Uterus (tissue), 4 donors: ENCODE measurements around the gene P3R3URF. TPM values are rescaled to one million over a fixed set of nuclear protein-coding genes. Genes with fewer than 3 reads are reported as not detected.
A peak's percentile ranks its signal among the peaks of the same experiment; 100 is the strongest.

Source experiments
- DNase-seq, 2 donors: peaks; one replicate each; pipeline ENCODE4 v3.0.0-alpha.2; 2019 to 2020
- H3K27ac ChIP-seq, 2 donors: fragments of 200-600 bp; sonication (generic); 1 replicate in 1 of 2; 2 replicates in 1 of 2; pipeline ENCODE4 v1.5.1; 2016 to 2018
- H3K27me3 ChIP-seq, 2 donors: fragments of 200-600 bp; sonication (generic); one replicate each; pipeline ENCODE4 v1.5.1; 2018 to 2019; ENCODE audit warnings: control low read depth in 1 of 2
- H3K36me3 ChIP-seq, 2 donors: fragments of 200-600 bp; sonication (generic); one replicate each; pipeline ENCODE4 v1.5.1; 2019; ENCODE audit warnings: control low read depth in 1 of 2
- H3K4me1 ChIP-seq, 2 donors: fragments of 200-600 bp; sonication (generic); one replicate each; pipeline ENCODE4 v1.5.1; 2018 to 2019; ENCODE audit warnings: control low read depth in 1 of 2
- H3K4me3 ChIP-seq, 2 donors: fragments of 200-600 bp; sonication (generic); 1 replicate in 1 of 2; 2 replicates in 1 of 2; pipeline ENCODE4 v1.5.1; 2018 to 2019; ENCODE audit warnings: mild to moderate bottlenecking in 1 of 2
- H3K9me3 ChIP-seq, 2 donors: fragments of 200-600 bp; sonication (generic); one replicate each; pipeline ENCODE4 v1.5.1; 2019; ENCODE audit warnings: control low read depth in 1 of 2
- POLR2A ChIP-seq, 2 donors: fragments of 450-650 bp; IDR thresholded peaks; one replicate each; pipeline ENCODE4 v1.6.1; 2016; ENCODE audit warnings: antibody characterized with exemption in 2 of 2, mild to moderate bottlenecking in 1 of 2, moderate library complexity in 1 of 2
- intact Hi-C: fragments of 100-400 bp; cut with DNase I; formaldehyde crosslinking; loops from one replicate; pipeline ENCODE4 v1.15.1; 2023; ENCODE audit warnings: low total_unique reads
- total RNA-seq, 4 donors: library from RNA; depleted of rRNA in 3 of 4; stranded (reverse); fragments of >200 nt in 3 of 4; gene quantifications; one replicate each; pipeline versions ENCODE4 v1.1.0 to v1.2.4, GENCODE V29; 2014 to 2023
- TF ChIP-seq, protein P1 (sequence below), 4 experiments: fragments of 200-600 bp in 2 of 4; fragments of 450-650 bp in 2 of 4; sonication (generic) in 2 of 4; IDR thresholded peaks; one replicate each; pipeline ENCODE4 v1.5.1; 2016 to 2019; ENCODE audit warnings: antibody characterized with exemption in 4 of 4, mild to moderate bottlenecking in 2 of 4, moderate library complexity in 1 of 4
- donor health status: DM: yes; HTN: yes; CAD: no.

P3R3URF gene
- total RNA-seq, 4 donors from 2014 or later: not detected

DNA sequence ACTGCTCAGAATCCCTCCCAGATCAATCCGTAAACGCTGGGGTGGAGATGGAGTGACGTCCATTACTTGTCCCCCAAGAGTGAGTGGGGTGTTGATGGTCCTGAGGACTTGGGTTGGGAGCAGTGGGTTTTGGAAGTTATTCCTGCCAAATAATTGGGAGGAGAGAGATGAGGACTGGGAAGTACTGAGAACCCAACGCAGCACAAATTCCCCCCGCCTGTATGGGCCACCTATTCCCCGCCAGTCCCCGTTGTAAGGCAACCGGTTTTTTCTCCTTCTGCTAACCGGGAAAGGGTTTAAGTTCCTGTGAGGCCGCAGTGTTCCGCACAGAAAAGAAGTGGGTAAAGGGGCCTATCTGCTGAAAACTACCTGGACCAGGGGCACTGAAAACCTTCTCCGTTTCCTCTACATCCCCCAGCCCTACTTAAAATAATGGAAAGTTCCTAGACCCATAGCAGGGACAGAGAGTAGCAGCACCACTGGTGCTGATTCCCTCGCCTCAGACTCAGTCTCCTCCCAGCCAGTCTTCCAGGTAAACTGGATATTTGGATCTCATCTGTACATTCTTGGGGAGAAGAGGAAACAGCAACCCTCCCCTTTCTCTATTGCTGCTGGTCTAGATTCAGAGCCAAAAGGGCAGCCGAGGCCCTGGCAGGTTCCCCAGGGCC, 27.6 kb upstream of the P3R3URF start:
- no peak for TF ChIP-seq POLR2A (IDR thresholded peaks at IDR 0.05)
- TF ChIP-seq, protein P1, sequence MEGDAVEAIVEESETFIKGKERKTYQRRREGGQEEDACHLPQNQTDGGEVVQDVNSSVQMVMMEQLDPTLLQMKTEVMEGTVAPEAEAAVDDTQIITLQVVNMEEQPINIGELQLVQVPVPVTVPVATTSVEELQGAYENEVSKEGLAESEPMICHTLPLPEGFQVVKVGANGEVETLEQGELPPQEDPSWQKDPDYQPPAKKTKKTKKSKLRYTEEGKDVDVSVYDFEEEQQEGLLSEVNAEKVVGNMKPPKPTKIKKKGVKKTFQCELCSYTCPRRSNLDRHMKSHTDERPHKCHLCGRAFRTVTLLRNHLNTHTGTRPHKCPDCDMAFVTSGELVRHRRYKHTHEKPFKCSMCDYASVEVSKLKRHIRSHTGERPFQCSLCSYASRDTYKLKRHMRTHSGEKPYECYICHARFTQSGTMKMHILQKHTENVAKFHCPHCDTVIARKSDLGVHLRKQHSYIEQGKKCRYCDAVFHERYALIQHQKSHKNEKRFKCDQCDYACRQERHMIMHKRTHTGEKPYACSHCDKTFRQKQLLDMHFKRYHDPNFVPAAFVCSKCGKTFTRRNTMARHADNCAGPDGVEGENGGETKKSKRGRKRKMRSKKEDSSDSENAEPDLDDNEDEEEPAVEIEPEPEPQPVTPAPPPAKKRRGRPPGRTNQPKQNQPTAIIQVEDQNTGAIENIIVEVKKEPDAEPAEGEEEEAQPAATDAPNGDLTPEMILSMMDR (IDR thresholded peaks at IDR 0.05): no peak
- intact Hi-C loops: no loop called here
- Histone ChIP-seq H3K27ac (peak overlapping the region; percentile 90 to 93), H3K4me1 (peaks cover 5 to 7% of the 10 kb centered on the region in 2 donors), H3K9me3 (no peaks in the 10 kb centered on the region), H3K27me3 (no peaks in the 10 kb centered on the region), H3K4me3 (peak overlapping the region; percentile 79 to 99), H3K36me3 (no peaks in the 10 kb centered on the region)
- no peak for DNase-seq

DNA sequence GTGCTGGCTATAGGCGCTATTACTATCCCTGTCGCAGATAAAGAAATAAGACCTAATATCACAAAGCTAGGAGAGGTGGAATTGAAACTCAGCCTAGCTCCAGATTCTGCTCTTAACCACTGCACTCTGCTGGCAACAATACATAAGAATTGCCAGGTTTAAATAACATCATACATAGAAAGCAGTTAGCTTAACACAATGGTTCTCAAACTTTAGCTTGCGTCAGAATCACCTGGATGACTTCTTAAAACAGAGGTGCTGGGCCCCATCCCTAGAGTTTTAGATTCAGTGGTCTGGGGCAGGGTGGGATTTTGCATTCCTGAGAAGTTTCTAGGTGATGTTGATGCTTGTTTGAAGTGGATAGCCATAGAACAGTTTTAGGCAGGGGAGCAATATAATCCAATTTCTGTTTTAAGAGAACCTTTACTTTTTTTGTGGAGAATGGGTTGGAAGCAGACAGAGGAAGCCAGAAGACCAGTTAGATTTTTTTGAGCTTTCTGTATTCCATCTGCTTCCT, 23.0 kb upstream of the P3R3URF start:
- Histone ChIP-seq H3K4me1 (peaks cover 4 to 5% of the 10 kb centered on the region in 2 donors), H3K36me3 (no peaks in the 10 kb centered on the region), H3K27me3 (no peaks in the 10 kb centered on the region), H3K27ac (no peak overlapping the region), H3K9me3 (no peaks in the 10 kb centered on the region), H3K4me3 (no peak overlapping the region)
- TF ChIP-seq, protein P1 (IDR thresholded peaks at IDR 0.05): no peak
- TF ChIP-seq POLR2A (IDR thresholded peaks at IDR 0.05): no peak
- DNase-seq: no peak
- intact Hi-C loops: no loop called here

DNA sequence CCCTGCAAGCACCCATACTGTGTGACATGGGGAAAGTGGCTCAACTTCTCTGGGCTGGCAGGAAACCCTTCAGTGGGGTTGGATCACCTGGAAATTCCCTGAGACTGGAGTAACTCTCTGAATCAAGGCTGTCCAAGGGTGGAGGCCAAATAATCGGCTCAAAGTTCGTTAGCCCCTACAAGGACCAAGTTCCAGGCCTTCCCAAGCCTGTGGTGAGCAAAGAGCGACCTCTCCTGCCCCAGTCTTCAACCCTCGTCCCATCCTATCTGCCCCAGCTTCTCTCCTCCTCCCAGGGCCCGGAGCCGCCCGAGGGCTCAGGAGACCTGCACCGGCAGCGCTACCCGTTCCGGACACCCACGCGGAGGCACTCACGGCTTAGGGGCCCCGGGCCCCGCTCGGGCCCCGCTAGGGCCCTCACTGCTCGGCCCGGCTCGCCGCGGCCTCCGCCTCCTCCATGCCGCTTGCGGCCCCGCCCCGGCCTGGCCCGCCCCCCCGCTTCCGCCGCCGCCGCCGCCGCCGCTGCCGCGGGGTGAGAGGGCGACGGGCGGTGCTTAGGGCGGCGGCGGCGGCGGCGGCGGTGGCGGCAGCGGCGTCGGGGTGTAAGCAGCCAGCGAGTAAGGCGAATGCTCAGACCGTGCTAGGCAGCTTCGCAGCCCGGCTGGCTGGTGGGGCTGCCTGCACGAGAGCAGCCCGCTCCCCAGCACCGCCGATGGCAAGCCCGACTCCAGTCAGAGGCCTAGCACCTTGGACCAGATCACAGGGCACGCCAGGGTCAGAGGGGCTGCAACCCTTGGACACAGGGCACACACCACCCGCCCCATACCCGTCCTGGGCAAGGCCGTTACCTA, 21.9 kb upstream of the P3R3URF start, which contains the start of gene POMGNT1:
Gene POMGNT1 (minus strand): TSS at position 471 of the 848 bp plus-strand sequence. CDS start 613 bp downstream, outside the sequence.
- TF ChIP-seq, protein P1 (IDR thresholded peaks at IDR 0.05): no peak
- TF ChIP-seq POLR2A (IDR thresholded peaks at IDR 0.05): peak; percentile 45 to 48
- no peaks in the 10 kb centered on the region for H3K27me3 ChIP-seq
- intact Hi-C loops: no loop called here
- H3K4me3 ChIP-seq: peak within 1 kb of the TSS; percentile 53 to 75
- H3K36me3 ChIP-seq: no peaks in the 10 kb centered on the region
- peaks cover 3 to 5% of the 10 kb centered on the region in 2 donors for H3K4me1 ChIP-seq
- no peaks in the 10 kb centered on the region for H3K9me3 ChIP-seq
- peak in 1 of 2 donors; percentile 76 for DNase-seq
- peak within 1 kb of the TSS; percentile 73 to 77 for H3K27ac ChIP-seq

DNA sequence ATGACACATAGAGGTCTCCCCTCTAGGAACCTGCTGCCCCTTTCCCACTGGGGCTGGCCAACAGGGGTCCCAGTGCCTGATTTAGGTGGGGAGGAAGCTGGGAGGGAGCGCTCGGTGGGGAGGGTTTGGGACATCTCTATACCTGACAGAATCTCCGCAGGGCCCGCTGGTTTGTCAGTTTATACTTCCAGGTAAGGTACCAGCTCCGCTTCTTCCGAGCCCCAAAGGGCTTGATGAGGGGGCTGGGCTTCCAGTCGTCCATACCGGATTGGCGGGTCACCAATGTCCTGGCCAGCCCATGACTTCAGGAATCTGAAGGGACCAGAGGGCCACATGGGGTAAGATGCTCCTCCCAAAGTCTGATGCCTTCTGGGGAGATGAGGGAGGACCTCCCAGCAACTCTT, 21.3 kb upstream of the P3R3URF start:
- TF ChIP-seq, protein P1 (IDR thresholded peaks at IDR 0.05): no peak
- TF ChIP-seq POLR2A (IDR thresholded peaks at IDR 0.05): no peak
- Histone ChIP-seq H3K9me3 (no peaks in the 10 kb centered on the region), H3K4me3 (peak overlapping the region; percentile 53 to 75), H3K27ac (peak overlapping the region; percentile 73 to 77), H3K4me1 (peaks cover 3 to 5% of the 10 kb centered on the region in 2 donors), H3K27me3 (no peaks in the 10 kb centered on the region), H3K36me3 (no peaks in the 10 kb centered on the region)
- intact Hi-C loops: no loop called here
- no peak for DNase-seq
